ENCODE measurements around the gene UXT. TPM values are rescaled to one million over a fixed set of nuclear protein-coding genes. Genes with fewer than 3 reads are reported as not detected.

UXT gene
- total and polyA plus RNA-seq, 2 experiments from 2014 or later, result 58.4 to 141 TPM

DNA sequence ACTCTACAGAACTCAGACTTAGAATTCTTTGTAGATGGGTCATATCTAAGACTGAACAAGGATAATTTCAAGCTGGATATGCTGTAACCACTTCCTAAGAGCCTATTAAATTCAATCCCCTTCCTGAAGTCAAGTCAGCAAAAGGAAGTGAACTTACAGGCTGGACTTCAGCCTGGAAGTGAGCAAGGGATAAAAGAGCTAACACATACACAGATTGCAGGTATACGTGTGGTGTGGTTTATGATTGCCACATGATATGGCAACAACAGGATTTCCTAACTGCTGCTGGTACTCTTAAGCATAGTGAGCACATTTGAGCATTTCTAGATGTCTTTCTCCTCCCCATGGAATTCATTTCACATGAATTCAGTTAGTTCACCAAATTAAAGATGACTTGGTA, 38.2 kb upstream of the UXT start:
- no peak for TF ChIP-seq ETS1 (IDR thresholded peaks at IDR 0.05)
- TF ChIP-seq NANOG (IDR thresholded peaks at IDR 0.05; ENCODE audit: borderline replicate concordance), result no peak
- Histone ChIP-seq H3K9me2 (ENCODE audit: insufficient read depth) (no peaks in the 10 kb centered on the region), H3K4me3 (no peak overlapping the region), H3K79me2 (replicated peaks; ENCODE audit: insufficient read depth) (no peaks in the 10 kb centered on the region), H3K36me3 (ENCODE audit: insufficient read depth) (no peaks in the 10 kb centered on the region), H4K20me1 (replicated peaks; ENCODE audit: insufficient read depth) (no peaks in the 10 kb centered on the region), H3K4me2 (no peak overlapping the region), H3F3A (replicated peaks; ENCODE audit: low read depth) (no peaks in the 10 kb centered on the region), H3K27me3 (ENCODE audit: insufficient read depth) (no peaks in the 10 kb centered on the region), H2AFZ (no peak overlapping the region), H3K27ac (ENCODE audit: low read depth) (no peak overlapping the region), H3K4me1 (ENCODE audit: insufficient read depth) (no peaks in the 10 kb centered on the region)
- H3K27me3 Mint-ChIP-seq (ENCODE audit: insufficient read depth, low read depth, poor library complexity), result no peaks in the 10 kb centered on the region
- no peak overlapping the region for H3K4me3 Mint-ChIP-seq
- no peaks in the 10 kb centered on the region for H3K36me3 Mint-ChIP-seq (ENCODE audit: low read depth)
- H3K4me1 Mint-ChIP-seq, result no peaks in the 10 kb centered on the region
- no peak overlapping the region for H3K27ac Mint-ChIP-seq
- ATAC-seq (no peak), DNase-seq (ENCODE audit: low spot score) (no peak)
- peaks cover 13% of the 10 kb centered on the region for H3K9me3 Mint-ChIP-seq

DNA sequence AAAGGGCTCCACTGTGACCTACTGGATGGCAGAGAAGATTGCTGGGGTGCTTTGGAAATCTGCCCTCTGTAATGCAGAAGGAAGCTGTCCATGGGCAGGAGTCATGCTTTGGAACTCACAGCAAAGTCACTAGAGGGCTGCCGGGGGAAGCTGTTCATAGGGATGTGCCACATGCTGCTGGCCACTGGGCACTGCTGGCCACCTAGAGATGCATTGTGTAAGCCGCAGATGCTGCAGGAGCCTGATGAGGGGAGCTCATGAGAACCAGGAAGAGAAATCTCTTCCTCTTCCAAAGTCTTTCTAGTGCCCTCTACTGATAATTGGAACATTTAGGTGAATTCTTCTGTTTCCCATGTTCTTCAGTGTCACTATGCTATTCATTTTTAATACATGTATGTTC, 31.2 kb upstream of the UXT start:
- no peaks in the 10 kb centered on the region for H3K36me3 Mint-ChIP-seq (ENCODE audit: low read depth)
- no peaks in the 10 kb centered on the region for H3K9me2 ChIP-seq (ENCODE audit: insufficient read depth)
- TF ChIP-seq ZNF114 (CRISPR knock-in tag; IDR thresholded peaks at IDR 0.05) (no peak), NANOG (IDR thresholded peaks at IDR 0.05; ENCODE audit: borderline replicate concordance) (no peak), JUNB (IDR thresholded peaks at IDR 0.05; ENCODE audit: unreplicated experiment) (no peak), EZH2 (IDR thresholded peaks at IDR 0.05; ENCODE audit: low read depth, unreplicated experiment) (no peak), ZNF331 (CRISPR knock-in tag; IDR thresholded peaks at IDR 0.05; ENCODE audit: low read depth) (no peak), POLR2AphosphoS5 (IDR thresholded peaks at IDR 0.05; ENCODE audit: low read depth) (no peak)
- TF ChIP-seq, protein P1, sequence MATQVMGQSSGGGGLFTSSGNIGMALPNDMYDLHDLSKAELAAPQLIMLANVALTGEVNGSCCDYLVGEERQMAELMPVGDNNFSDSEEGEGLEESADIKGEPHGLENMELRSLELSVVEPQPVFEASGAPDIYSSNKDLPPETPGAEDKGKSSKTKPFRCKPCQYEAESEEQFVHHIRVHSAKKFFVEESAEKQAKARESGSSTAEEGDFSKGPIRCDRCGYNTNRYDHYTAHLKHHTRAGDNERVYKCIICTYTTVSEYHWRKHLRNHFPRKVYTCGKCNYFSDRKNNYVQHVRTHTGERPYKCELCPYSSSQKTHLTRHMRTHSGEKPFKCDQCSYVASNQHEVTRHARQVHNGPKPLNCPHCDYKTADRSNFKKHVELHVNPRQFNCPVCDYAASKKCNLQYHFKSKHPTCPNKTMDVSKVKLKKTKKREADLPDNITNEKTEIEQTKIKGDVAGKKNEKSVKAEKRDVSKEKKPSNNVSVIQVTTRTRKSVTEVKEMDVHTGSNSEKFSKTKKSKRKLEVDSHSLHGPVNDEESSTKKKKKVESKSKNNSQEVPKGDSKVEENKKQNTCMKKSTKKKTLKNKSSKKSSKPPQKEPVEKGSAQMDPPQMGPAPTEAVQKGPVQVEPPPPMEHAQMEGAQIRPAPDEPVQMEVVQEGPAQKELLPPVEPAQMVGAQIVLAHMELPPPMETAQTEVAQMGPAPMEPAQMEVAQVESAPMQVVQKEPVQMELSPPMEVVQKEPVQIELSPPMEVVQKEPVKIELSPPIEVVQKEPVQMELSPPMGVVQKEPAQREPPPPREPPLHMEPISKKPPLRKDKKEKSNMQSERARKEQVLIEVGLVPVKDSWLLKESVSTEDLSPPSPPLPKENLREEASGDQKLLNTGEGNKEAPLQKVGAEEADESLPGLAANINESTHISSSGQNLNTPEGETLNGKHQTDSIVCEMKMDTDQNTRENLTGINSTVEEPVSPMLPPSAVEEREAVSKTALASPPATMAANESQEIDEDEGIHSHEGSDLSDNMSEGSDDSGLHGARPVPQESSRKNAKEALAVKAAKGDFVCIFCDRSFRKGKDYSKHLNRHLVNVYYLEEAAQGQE (IDR thresholded peaks at IDR 0.05; ENCODE audit: unreplicated experiment), result no peak
- no peak overlapping the region for H3K27ac Mint-ChIP-seq
- H3K27me3 ChIP-seq (ENCODE audit: insufficient read depth), result no peaks in the 10 kb centered on the region
- no peak overlapping the region for H3K4me3 Mint-ChIP-seq
- H3K4me1 ChIP-seq (ENCODE audit: insufficient read depth), result no peaks in the 10 kb centered on the region
- H4K20me1 ChIP-seq (replicated peaks; ENCODE audit: insufficient read depth), result no peaks in the 10 kb centered on the region
- no peak overlapping the region for H3K4me2 ChIP-seq
- no peak overlapping the region for H3K27ac ChIP-seq (ENCODE audit: low read depth)
- H3K9me3 Mint-ChIP-seq, result no peaks in the 10 kb centered on the region
- ATAC-seq, result no peak
- H3K4me1 Mint-ChIP-seq, result no peaks in the 10 kb centered on the region
- DNase-seq (ENCODE audit: low spot score), result no peak
- H3F3A ChIP-seq (replicated peaks; ENCODE audit: low read depth), result no peaks in the 10 kb centered on the region
- no peak overlapping the region for H3K4me3 ChIP-seq
- H2AFZ ChIP-seq, result no peak overlapping the region
- no peaks in the 10 kb centered on the region for H3K79me2 ChIP-seq (replicated peaks; ENCODE audit: insufficient read depth)
- peaks cover 3% of the 10 kb centered on the region for H3K27me3 Mint-ChIP-seq (ENCODE audit: insufficient read depth, low read depth, poor library complexity)
- H3K36me3 ChIP-seq (ENCODE audit: insufficient read depth), result no peaks in the 10 kb centered on the region
